SU-DHL-6 (cell line): ENCODE results near the gene KRTAP5-5.

Source experiments
- EZH2phosphoT487 ChIP-seq: fragments of 200-600 bp; sonication (generic), shearing (Covaris generic); conservative IDR thresholded peaks from 2 replicates; pipeline ENCODE4 v1.6.1; 2018; ENCODE audit warnings: mild to moderate bottlenecking, antibody characterized with exemption, low read length, moderate library complexity, mixed read lengths
- TF ChIP-seq, protein P1 (sequence below): fragments of 200-600 bp; sonication (generic); IDR thresholded peaks from one replicate; pipeline ENCODE4 v1.5.1; 2017; ENCODE audit warnings: antibody characterized with exemption, mild to moderate bottlenecking, low read length, moderate library complexity; ENCODE audit not compliant: insufficient read depth, poor library complexity, severe bottlenecking

DNA sequence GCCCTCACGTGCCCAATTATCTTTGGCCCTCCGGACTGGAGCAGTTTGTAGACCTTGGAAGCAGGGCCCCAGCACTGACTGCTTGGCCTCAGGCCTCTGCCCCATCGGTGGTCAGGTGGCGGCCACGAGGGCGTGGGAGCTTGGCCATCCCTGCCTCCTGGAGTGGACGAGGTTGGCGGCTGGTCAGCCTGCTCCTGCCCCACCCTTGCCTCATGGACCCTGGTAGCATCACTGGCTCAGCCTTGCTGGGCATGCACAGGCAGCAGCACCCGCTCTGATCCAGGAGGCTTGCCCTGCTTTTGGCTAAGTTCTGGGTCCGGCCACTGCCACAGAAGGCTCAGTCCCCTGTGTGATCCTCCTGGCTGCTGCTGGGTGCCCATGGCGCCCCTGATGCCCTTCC, 25.4 kb upstream of the KRTAP5-5 start:
- TF ChIP-seq, protein P1, sequence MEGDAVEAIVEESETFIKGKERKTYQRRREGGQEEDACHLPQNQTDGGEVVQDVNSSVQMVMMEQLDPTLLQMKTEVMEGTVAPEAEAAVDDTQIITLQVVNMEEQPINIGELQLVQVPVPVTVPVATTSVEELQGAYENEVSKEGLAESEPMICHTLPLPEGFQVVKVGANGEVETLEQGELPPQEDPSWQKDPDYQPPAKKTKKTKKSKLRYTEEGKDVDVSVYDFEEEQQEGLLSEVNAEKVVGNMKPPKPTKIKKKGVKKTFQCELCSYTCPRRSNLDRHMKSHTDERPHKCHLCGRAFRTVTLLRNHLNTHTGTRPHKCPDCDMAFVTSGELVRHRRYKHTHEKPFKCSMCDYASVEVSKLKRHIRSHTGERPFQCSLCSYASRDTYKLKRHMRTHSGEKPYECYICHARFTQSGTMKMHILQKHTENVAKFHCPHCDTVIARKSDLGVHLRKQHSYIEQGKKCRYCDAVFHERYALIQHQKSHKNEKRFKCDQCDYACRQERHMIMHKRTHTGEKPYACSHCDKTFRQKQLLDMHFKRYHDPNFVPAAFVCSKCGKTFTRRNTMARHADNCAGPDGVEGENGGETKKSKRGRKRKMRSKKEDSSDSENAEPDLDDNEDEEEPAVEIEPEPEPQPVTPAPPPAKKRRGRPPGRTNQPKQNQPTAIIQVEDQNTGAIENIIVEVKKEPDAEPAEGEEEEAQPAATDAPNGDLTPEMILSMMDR = no peak
- TF ChIP-seq EZH2phosphoT487 = no peak
